Vagina (tissue), 2 donors: ENCODE results near the gene HTRA3. TPM values are rescaled to one million over a fixed set of nuclear protein-coding genes. Genes with fewer than 3 reads are reported as not detected.

Experiments used
- DNase-seq, 2 donors: peaks; one replicate each; pipeline ENCODE4 v3.0.0-alpha.2; 2017; ENCODE audit errors: extremely low spot score in 2 of 2
- H3K27ac ChIP-seq: fragments of 200-600 bp; sonication (generic); one replicate; pipeline ENCODE4 v1.5.1; 2019
- H3K27me3 ChIP-seq: fragments of 200-600 bp; sonication (generic); one replicate; pipeline ENCODE4 v1.5.1; 2019
- H3K36me3 ChIP-seq, 2 donors: fragments of 200-600 bp; sonication (generic); one replicate each; pipeline ENCODE4 v1.5.1; 2017 to 2019
- H3K4me1 ChIP-seq: fragments of 200-600 bp; sonication (generic); one replicate; pipeline ENCODE4 v1.5.1; 2019
- H3K4me3 ChIP-seq, 2 donors: fragments of 200-600 bp; sonication (generic); 1 replicate in 1 of 2; 2 replicates in 1 of 2; pipeline ENCODE4 v1.5.1; 2016 to 2019
- H3K9me3 ChIP-seq: fragments of 200-600 bp; sonication (generic); one replicate; pipeline ENCODE4 v1.5.1; 2019
- CTCF ChIP-seq, 3 experiments: fragments of 450-650 bp in 2 of 3; fragments of 200-600 bp in 1 of 3; sonication (generic) in 1 of 3; IDR thresholded peaks; one replicate each; pipeline ENCODE4 v1.5.1; 2017 to 2019; ENCODE audit warnings: antibody characterized with exemption in 3 of 3, mild to moderate bottlenecking in 2 of 3, moderate library complexity in 2 of 3
- POLR2A ChIP-seq, 2 donors: fragments of 450-650 bp; IDR thresholded peaks; one replicate each; pipeline ENCODE4 v1.6.1; 2017; ENCODE audit warnings: antibody characterized with exemption in 2 of 2, mild to moderate bottlenecking in 2 of 2, moderate library complexity in 2 of 2
- POLR2AphosphoS5 ChIP-seq, 2 donors: sonication (generic); formaldehyde crosslinking; IDR thresholded peaks; one replicate each; pipeline ENCODE4 v1.9.0; 2017; ENCODE audit warnings: antibody characterized with exemption in 2 of 2, mild to moderate bottlenecking in 2 of 2, low read depth in 1 of 2; ENCODE audit not compliant: insufficient read depth in 1 of 2
- intact Hi-C: fragments of 100-400 bp; cut with DNase I; formaldehyde crosslinking; loops from one replicate; pipeline ENCODE4 v1.15.1; 2023
- total RNA-seq: library from RNA; depleted of rRNA; stranded (reverse); fragments of >200 nt; gene quantifications from one replicate; pipeline ENCODE4 v1.2.3, GENCODE V29; 2016

HTRA3 gene
- total RNA-seq, 1 donor from 2014 or later = 33.1 TPM

DNA sequence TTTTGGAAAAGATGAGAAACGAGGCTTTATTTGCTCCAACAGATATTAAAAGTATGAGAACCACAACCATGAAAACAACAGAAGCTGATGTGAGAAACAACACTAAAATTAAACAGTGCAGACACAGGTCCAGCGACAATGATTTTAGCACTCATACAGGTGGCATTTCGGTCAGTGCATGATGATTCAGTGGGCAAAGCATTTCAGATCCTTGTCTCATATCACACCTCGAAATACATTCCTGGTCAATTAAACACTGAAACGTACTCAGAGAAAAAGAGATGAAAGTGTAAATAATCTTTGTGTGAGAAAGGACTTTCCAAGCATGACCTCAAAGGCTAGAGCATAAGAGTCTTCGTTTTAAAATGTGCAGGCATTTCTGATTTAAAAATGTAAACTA lies 85.8 kb downstream of the HTRA3 start:
- Histone ChIP-seq H3K36me3 (no peaks in the 10 kb centered on the region), H3K4me1 (peaks cover 19% of the 10 kb centered on the region), H3K27me3 (no peaks in the 10 kb centered on the region), H3K4me3 (no peak overlapping the region), H3K27ac (no peak overlapping the region), H3K9me3 (no peaks in the 10 kb centered on the region)
- no peak for TF ChIP-seq CTCF (IDR thresholded peaks at IDR 0.05)
- no peak for TF ChIP-seq POLR2A (IDR thresholded peaks at IDR 0.05)
- no peak for TF ChIP-seq POLR2AphosphoS5 (IDR thresholded peaks at IDR 0.05; ENCODE audit: insufficient read depth in 1 of 2, low read depth in 1 of 2)
- intact Hi-C loops = no loop called here
- no peak for DNase-seq

GRCh38 chr4:8355864-8356565 lies 86.5 kb downstream of the HTRA3 start:
- Histone ChIP-seq H3K4me1 (peaks cover 17% of the 10 kb centered on the region), H3K27me3 (no peaks in the 10 kb centered on the region), H3K36me3 (no peaks in the 10 kb centered on the region), H3K9me3 (no peaks in the 10 kb centered on the region), H3K27ac (no peak overlapping the region), H3K4me3 (no peak overlapping the region)
- TF ChIP-seq POLR2A (IDR thresholded peaks at IDR 0.05) = no peak
- TF ChIP-seq POLR2AphosphoS5 (IDR thresholded peaks at IDR 0.05; ENCODE audit: insufficient read depth in 1 of 2, low read depth in 1 of 2) = no peak
- TF ChIP-seq CTCF (IDR thresholded peaks at IDR 0.05) = no peak
- intact Hi-C loops = no loop called here
- DNase-seq = no peak

Other genes starting within 250 kb of the HTRA3 start
- 15.5 TPM for gene ABLIM2, start 110.9 kb upstream of the HTRA3 start, total RNA-seq
- 50.6 TPM for gene SH3TC1, start 70.5 kb upstream of the HTRA3 start, total RNA-seq
- gene ACOX3, start 171.0 kb downstream of the HTRA3 start, total RNA-seq = 46.9 TPM
- gene TRMT44, start 171.0 kb downstream of the HTRA3 start, total RNA-seq = 19.2 TPM